Measurements from ENCODE around the gene GPN2. TPM values are rescaled to one million over a fixed set of nuclear protein-coding genes. Genes with fewer than 3 reads are reported as not detected.
"Not testable (repeated sequence)": the region's sequence is repeated elsewhere in the genome, so short reads cannot be mapped to it uniquely, and the experiment has no call there.

The GPN2 gene
- total and polyA plus RNA-seq, 8 donors = 9.4 to 14.2 (median 11.5) TPM

DNA sequence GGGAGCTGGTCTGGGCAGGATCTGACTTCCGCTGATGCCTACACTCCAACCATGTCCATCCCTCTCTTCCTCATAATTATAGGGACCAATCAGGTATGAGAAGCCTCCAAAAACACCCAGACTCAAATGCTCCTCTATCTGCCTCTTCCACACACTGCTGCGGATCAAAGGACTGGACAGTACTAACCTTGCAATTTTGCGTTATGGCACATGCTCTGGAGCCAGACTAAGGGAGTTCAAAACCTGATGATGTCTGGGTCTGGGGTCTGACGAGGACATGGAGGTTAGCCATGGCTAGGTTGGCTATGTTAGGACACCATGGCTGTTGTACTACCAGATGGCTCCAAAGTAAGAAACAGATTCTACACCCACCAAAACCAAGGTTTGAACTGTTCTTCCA, 10.3 kb downstream of the GPN2 start:
- intact Hi-C loops (cut with DNase I) = loop anchor here in 1 of 3 donors (5.0 kb wide), 1 partner anchor 277 kb away; no protein-coding TSS in a partner anchor
- H3K36me3 ChIP-seq = peaks cover 8 to 42% (median 41%) of the 10 kb centered on the region in 3 donors
- FAIRE-seq = no peak

DNA sequence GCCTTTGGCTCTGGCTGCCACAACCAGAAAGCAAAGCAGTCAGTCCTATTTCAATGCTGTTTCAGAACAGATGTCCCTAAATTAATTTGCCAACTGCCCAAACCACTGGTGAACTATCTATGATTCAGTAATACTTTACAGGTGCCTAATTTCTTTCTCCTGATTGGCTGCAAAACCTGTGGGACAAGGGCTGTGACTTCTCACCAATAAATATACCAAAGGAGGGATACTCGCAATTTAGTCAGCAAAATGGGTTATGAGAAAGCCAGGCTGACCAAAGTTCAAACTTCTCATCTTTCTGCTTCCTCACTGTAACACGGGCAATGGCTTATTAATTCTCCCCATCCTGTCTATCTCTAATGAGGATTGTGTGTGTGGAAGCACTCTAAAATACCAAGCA, 12.8 kb downstream of the GPN2 start:
- ATAC-seq = no peak

More for the DNA sequence above, 10.3 kb downstream of the GPN2 start:
- Histone ChIP-seq H3K27me3 (no peaks in the 10 kb centered on the region), H3K27ac (no peak overlapping the region), H3K9me3 (no peaks in the 10 kb centered on the region), H3K4me3 (no peak overlapping the region), H3K4me1 (no peaks in the 10 kb centered on the region)
- TF ChIP-seq, protein P1, sequence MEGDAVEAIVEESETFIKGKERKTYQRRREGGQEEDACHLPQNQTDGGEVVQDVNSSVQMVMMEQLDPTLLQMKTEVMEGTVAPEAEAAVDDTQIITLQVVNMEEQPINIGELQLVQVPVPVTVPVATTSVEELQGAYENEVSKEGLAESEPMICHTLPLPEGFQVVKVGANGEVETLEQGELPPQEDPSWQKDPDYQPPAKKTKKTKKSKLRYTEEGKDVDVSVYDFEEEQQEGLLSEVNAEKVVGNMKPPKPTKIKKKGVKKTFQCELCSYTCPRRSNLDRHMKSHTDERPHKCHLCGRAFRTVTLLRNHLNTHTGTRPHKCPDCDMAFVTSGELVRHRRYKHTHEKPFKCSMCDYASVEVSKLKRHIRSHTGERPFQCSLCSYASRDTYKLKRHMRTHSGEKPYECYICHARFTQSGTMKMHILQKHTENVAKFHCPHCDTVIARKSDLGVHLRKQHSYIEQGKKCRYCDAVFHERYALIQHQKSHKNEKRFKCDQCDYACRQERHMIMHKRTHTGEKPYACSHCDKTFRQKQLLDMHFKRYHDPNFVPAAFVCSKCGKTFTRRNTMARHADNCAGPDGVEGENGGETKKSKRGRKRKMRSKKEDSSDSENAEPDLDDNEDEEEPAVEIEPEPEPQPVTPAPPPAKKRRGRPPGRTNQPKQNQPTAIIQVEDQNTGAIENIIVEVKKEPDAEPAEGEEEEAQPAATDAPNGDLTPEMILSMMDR (IDR thresholded peaks at IDR 0.05) = no peak
- ATAC-seq (no peak), DNase-seq (no peak)
- 95 to 97% methylated on average over 4 of the region's 4 CpGs for WGBS, 2 donors

DNA sequence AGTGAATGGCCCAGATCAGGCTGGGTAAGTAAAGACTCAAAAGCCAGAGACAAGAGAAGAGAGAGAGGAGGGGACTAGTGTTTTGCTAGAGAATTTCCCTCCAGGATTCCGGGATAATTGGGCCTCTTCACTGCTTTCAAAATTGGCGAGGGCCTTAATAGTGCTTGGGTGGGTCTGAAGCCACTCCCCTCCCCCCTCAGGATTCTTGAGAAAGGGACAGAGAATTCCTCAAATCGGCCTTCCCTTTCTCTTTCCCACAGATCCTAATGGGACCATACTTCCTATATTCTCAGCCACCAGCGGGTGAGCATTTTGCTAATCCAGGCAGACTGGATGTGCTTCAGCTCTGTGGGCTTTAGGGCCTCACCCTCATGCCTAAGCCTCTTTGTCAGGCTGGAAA, 15.2 kb downstream of the GPN2 start:
- H3K27ac ChIP-seq = no peak overlapping the region
- H3K4me1 ChIP-seq = no peaks in the 10 kb centered on the region
- FAIRE-seq (no peak), DNase-seq (no peak), ATAC-seq (no peak)
- no peak overlapping the region for H3K4me3 ChIP-seq
- H3K36me3 ChIP-seq = peaks cover 0 to 5% (median 5%) of the 10 kb centered on the region in 3 donors
- WGBS, 2 donors = 63 to 78% methylated on average over 4 of the region's 4 CpGs
- no peaks in the 10 kb centered on the region for H3K9me3 ChIP-seq
- intact Hi-C loops (cut with DNase I) = no loop called here
- H3K27me3 ChIP-seq = no peaks in the 10 kb centered on the region
- TF ChIP-seq, protein P1 (IDR thresholded peaks at IDR 0.05) = no peak

More for the DNA sequence above, 12.8 kb downstream of the GPN2 start:
- H3K27ac ChIP-seq = no peak overlapping the region
- H3K27me3 ChIP-seq = no peaks in the 10 kb centered on the region
- intact Hi-C loops (cut with DNase I) = no loop called here
- TF ChIP-seq, protein P1 (IDR thresholded peaks at IDR 0.05) = no peak
- 72% methylated on average over 2 of the region's 2 CpGs for WGBS, 2 donors
- no peaks in the 10 kb centered on the region for H3K4me1 ChIP-seq
- H3K9me3 ChIP-seq = no peaks in the 10 kb centered on the region
- FAIRE-seq (no peak), DNase-seq (no peak)
- no peak overlapping the region for H3K4me3 ChIP-seq
- H3K36me3 ChIP-seq = peaks cover 0 to 22% (median 17%) of the 10 kb centered on the region in 3 donors

DNA sequence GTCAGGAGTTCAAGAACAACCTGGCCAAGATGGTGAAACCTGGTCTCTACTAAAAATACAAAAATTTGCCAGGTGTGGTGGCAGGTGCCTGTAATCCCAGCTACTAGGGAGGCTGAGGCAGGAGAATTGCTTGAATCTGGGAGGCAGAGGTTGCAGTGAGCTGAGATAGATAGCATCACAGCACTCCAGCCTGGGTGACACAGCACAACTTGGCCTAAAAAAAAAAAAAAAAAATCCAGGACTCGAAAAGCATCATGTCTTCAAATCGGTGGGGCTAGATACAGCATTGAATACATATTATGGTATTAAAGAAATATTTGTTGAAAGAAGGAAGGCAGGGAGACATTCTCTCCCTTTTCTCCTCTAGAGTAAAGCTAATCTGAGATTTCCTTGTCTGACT, 17.0 kb downstream of the GPN2 start:
- H3K27ac ChIP-seq; ATAC-seq; H3K36me3 ChIP-seq; DNase-seq; H3K9me3 ChIP-seq; H3K4me1 ChIP-seq; H3K4me3 ChIP-seq; intact Hi-C loops (cut with DNase I); FAIRE-seq; H3K27me3 ChIP-seq: not testable (repeated sequence)
- WGBS, 2 donors = 69% methylated on average over 2 of the region's 2 CpGs

DNA sequence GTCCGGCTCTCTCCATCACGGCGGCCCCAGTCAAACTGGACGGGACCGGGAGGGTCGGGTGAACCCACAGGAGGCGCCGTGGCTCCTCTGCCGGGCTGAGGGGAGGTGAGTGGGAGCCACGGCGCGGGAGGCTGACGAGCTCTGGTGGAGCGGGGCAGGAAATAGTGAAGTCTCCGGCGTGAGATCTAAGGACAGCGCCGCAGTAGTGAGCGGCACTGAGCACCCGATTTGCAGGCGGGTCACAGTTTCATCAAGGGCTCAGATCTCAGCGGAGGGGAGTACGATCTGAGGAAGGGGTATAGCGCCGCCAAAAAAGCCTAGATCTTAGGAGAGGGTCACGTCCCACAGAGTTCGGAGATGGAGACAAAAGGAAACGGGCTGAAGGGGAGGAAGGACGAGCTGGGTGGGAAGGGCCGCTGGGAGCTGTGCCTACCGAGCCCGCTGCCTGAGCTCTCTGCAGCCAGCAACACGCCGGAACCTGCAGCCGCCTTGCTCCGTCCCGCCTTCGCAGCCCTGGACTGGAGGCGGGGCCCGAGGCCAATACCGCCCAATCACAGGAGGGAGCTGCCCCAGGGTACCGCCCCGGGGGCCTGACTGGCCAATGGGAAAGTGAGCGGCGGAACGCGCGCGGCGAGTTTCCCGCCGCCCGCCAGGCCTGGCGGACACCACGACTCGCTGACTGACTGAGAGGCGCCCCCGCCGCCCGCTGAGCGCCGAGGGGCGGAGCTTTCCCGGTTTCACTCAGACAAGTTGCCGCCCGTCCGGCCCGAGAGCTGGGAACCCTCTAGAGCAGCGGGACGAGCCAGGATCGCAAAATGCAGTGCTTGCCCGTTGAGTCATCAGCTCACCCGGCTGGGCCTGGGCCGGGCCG, 25.2 kb downstream of the GPN2 start:
- FAIRE-seq (peak; percentile 90), DNase-seq (peak; percentile 95 to 99 (median 98)), ATAC-seq (peak; percentile 93 to 97 (median 96))
- H3K27me3 ChIP-seq = no peaks in the 10 kb centered on the region
- H3K4me3 ChIP-seq = peak overlapping the region; percentile 40 to 66 (median 50)
- no peaks in the 10 kb centered on the region for H3K4me1 ChIP-seq
- no peaks in the 10 kb centered on the region for H3K36me3 ChIP-seq
- intact Hi-C loops (cut with DNase I) = no loop called here
- H3K9me3 ChIP-seq = no peaks in the 10 kb centered on the region
- TF ChIP-seq, protein P1 (IDR thresholded peaks at IDR 0.05) = no peak
- peak overlapping the region; percentile 81 to 100 (median 94) for H3K27ac ChIP-seq
- WGBS, 2 donors = 0 to 1% methylated on average over 59 to 75 of the region's 75 CpGs
